GM08714 (cell line): ENCODE results near the gene NETO2.

Experiments
- H3K4me3 ChIP-seq: fragments of 200-500 bp; sonication (Bioruptor generic); 2 replicates; pipeline ENCODE4 v1.5.1; 2014; ENCODE audit warnings: mild to moderate bottlenecking, low read length, inconsistent platforms
- ZNF274 ChIP-seq: IDR thresholded peaks from 2 replicates; pipeline ENCODE4 v1.6.1; 2012; ENCODE audit warnings: mild to moderate bottlenecking, low read depth, low read length

The NETO2 gene

GRCh38 chr16:47053895-47054294 lies 89.8 kb downstream of the NETO2 start:
- H3K4me3 ChIP-seq, result no peak overlapping the region
- no peak for TF ChIP-seq ZNF274

- H3K4me3 ChIP-seq, result no peak overlapping the region
- no peak for TF ChIP-seq ZNF274
These were observed 90.8 kb downstream of the NETO2 start for GRCh38 chr16:47052666-47053640.

- no peak overlapping the region for H3K4me3 ChIP-seq
- no peak for TF ChIP-seq ZNF274
These were observed 92.7 kb downstream of the NETO2 start for GRCh38 chr16:47051031-47051430.

GRCh38 chr16:47049901-47050583 lies 93.7 kb downstream of the NETO2 start:
- H3K4me3 ChIP-seq, result no peak overlapping the region
- no peak for TF ChIP-seq ZNF274

- no peak overlapping the region for H3K4me3 ChIP-seq
- no peak for TF ChIP-seq ZNF274
These were observed 96.1 kb downstream of the NETO2 start for GRCh38 chr16:47047524-47048203.

GRCh38 chr16:47046726-47047523 lies 96.8 kb downstream of the NETO2 start:
- no peak overlapping the region for H3K4me3 ChIP-seq

GRCh38 chr16:47045459-47045858 lies 98.3 kb downstream of the NETO2 start:
- no peak for TF ChIP-seq ZNF274
- H3K4me3 ChIP-seq, result no peak overlapping the region

More at GRCh38 chr16:47046726-47047523, 96.8 kb downstream of the NETO2 start:
- no peak for TF ChIP-seq ZNF274

- no peak overlapping the region for H3K4me3 ChIP-seq
- TF ChIP-seq ZNF274, result no peak
These were observed 98.7 kb downstream of the NETO2 start for GRCh38 chr16:47045023-47045422.

- H3K4me3 ChIP-seq, result no peak overlapping the region
- TF ChIP-seq ZNF274, result no peak
These were observed 99.6 kb downstream of the NETO2 start for GRCh38 chr16:47043970-47044684.

GRCh38 chr16:47043200-47043599 lies 100.5 kb downstream of the NETO2 start:
- TF ChIP-seq ZNF274, result no peak
- H3K4me3 ChIP-seq, result no peak overlapping the region

GRCh38 chr16:47037746-47038458 lies 105.8 kb downstream of the NETO2 start:
- no peak for TF ChIP-seq ZNF274
- H3K4me3 ChIP-seq, result peak overlapping the region; percentile 56; the same call in 1 of the 2 replicates

GRCh38 chr16:47037396-47037745 lies 106.4 kb downstream of the NETO2 start:
- peak overlapping the region; percentile 56; the same call in 1 of the 2 replicates for H3K4me3 ChIP-seq
- no peak for TF ChIP-seq ZNF274

- TF ChIP-seq ZNF274, result no peak
- no peak overlapping the region for H3K4me3 ChIP-seq
These were observed 107.5 kb downstream of the NETO2 start for GRCh38 chr16:47036201-47036600.
